Fibroblast of the conjunctiva (primary cell): Measurements from ENCODE around the gene CEP170B.
A peak's percentile ranks its signal among the peaks of the same experiment; 100 is the strongest.
"Not testable (repeated sequence)": the region's sequence is repeated elsewhere in the genome, so short reads cannot be mapped to it uniquely, and the experiment has no call there.

Experiments used
- DNase-seq: peaks from one replicate; pipeline ENCODE4 v3.0.0-alpha.2; 2010; ENCODE audit warnings: low read depth

The CEP170B gene

GRCh38 chr14:104844306-104845032, 20.6 kb upstream of the CEP170B start:
- no peak for DNase-seq

- DNase-seq = no peak
These were observed 19.9 kb upstream of the CEP170B start for GRCh38 chr14:104845033-104845666.

GRCh38 chr14:104845834-104846441, 19.1 kb upstream of the CEP170B start:
- no peak for DNase-seq

- no peak for DNase-seq
These were observed 12.8 kb upstream of the CEP170B start for GRCh38 chr14:104852280-104852663.

- no peak for DNase-seq
These were observed 9.5 kb upstream of the CEP170B start for GRCh38 chr14:104855532-104856090.

- no peak for DNase-seq
These were observed 8.8 kb upstream of the CEP170B start for GRCh38 chr14:104856157-104856868.

GRCh38 chr14:104856869-104857860, 7.9 kb upstream of the CEP170B start:
- DNase-seq = no peak

GRCh38 chr14:104857931-104858330, 7.1 kb upstream of the CEP170B start:
- DNase-seq = not testable (repeated sequence)

- no peak for DNase-seq
These were observed 6.1 kb upstream of the CEP170B start for GRCh38 chr14:104858811-104859426.

GRCh38 chr14:104859900-104860299, 5.2 kb upstream of the CEP170B start:
- DNase-seq = no peak

GRCh38 chr14:104860414-104860813, 4.7 kb upstream of the CEP170B start:
- DNase-seq = no peak

- DNase-seq = no peak
These were observed 1.8 kb upstream of the CEP170B start for GRCh38 chr14:104863131-104863862.

- no peak for DNase-seq
These were observed 1.2 kb upstream of the CEP170B start for GRCh38 chr14:104863923-104864266.

- DNase-seq = no peak
These were observed 594 bp upstream of the CEP170B start for GRCh38 chr14:104864267-104865080.

GRCh38 chr14:104865631-104866441, 768 bp downstream of the CEP170B start:
- DNase-seq = peak; percentile 32

GRCh38 chr14:104866451-104867370, 1.6 kb downstream of the CEP170B start:
- no peak for DNase-seq

- DNase-seq = no peak
These were observed 2.4 kb downstream of the CEP170B start for GRCh38 chr14:104867371-104868059.
